Activated T-helper 2 cell treated with anti-CD3 and anti-CD28 coated beads, Interferon-gamma antibody, Interleukin-2, Interleukin-4, amounts not matched to agents 10 μg/mL and 5 μg/mL and 100 μg/mL, durations not matched to agents 14 hours and 24 hours and 36 hours (primary cell): ENCODE results near the gene OTOP1. TPM values are rescaled to one million over a fixed set of nuclear protein-coding genes. Genes with fewer than 3 reads are reported as not detected.
"Not testable (repeated sequence)": the region's sequence is repeated elsewhere in the genome, so short reads cannot be mapped to it uniquely, and the experiment has no call there.

ENCODE experiments used
- DNase-seq: peaks from one replicate; pipeline ENCODE4 v3.0.0; 2021; ENCODE audit warnings: low spot score
- H3K27ac Mint-ChIP-seq: one replicate; pipeline ENCODE4 v1.8.0; 2021; ENCODE audit warnings: mixed read lengths
- H3K27me3 Mint-ChIP-seq: one replicate; pipeline ENCODE4 v1.8.0; 2021; ENCODE audit warnings: low read depth, mixed read lengths
- H3K36me3 Mint-ChIP-seq: one replicate; pipeline ENCODE4 v1.8.0; 2021; ENCODE audit warnings: low read depth, mixed read lengths
- H3K4me1 Mint-ChIP-seq: one replicate; pipeline ENCODE4 v1.8.0; 2021; ENCODE audit warnings: low read depth, mixed read lengths
- H3K4me3 Mint-ChIP-seq: one replicate; pipeline ENCODE4 v1.8.0; 2021; ENCODE audit warnings: low read depth, mild to moderate bottlenecking, moderate library complexity, mixed read lengths
- H3K9me3 Mint-ChIP-seq: one replicate; pipeline ENCODE4 v1.8.0; 2021; ENCODE audit warnings: mixed read lengths
- intact Hi-C: fragments of 100-400 bp; cut with micrococcal nuclease; formaldehyde crosslinking; loops from one replicate; pipeline ENCODE4 v1.15.1; 2023
- total RNA-seq: library from RNA; stranded (reverse); gene quantifications from 2 replicates; pipeline ENCODE4 v1.2.3, GENCODE V29; 2022

The OTOP1 gene
- total RNA-seq, 1 donor from 2014 or later, result not detected

GRCh38 chr4:4254666-4255065 is 27.9 kb upstream of the OTOP1 start:
- Mint-ChIP-seq H3K9me3 (no peaks in the 10 kb centered on the region), H3K36me3 (no peaks in the 10 kb centered on the region), H3K27me3 (peaks cover 7% of the 10 kb centered on the region), H3K27ac (no peak overlapping the region), H3K4me3 (no peak overlapping the region), H3K4me1 (peaks cover 3% of the 10 kb centered on the region)
- intact Hi-C loops, result loop anchor here (5.0 kb wide), 1 partner anchor 178 kb away; no protein-coding TSS in a partner anchor
- DNase-seq, result no peak

GRCh38 chr4:4254199-4254598 is 27.5 kb upstream of the OTOP1 start:
- no peak for DNase-seq
- intact Hi-C loops, result no loop called here
- H3K4me1 Mint-ChIP-seq, result peaks cover 3% of the 10 kb centered on the region
- no peak overlapping the region for H3K4me3 Mint-ChIP-seq
- peaks cover 7% of the 10 kb centered on the region for H3K27me3 Mint-ChIP-seq
- no peaks in the 10 kb centered on the region for H3K36me3 Mint-ChIP-seq
- no peak overlapping the region for H3K27ac Mint-ChIP-seq
- no peaks in the 10 kb centered on the region for H3K9me3 Mint-ChIP-seq

- Mint-ChIP-seq H3K27me3 (peaks cover 3% of the 10 kb centered on the region), H3K9me3 (no peaks in the 10 kb centered on the region), H3K4me1 (peaks cover 20% of the 10 kb centered on the region), H3K36me3 (peaks cover 12% of the 10 kb centered on the region), H3K4me3 (peak overlapping the region; percentile 57), H3K27ac (no peak overlapping the region)
- intact Hi-C loops, result loop anchor here (2.0 kb wide), 1 partner anchor 291 kb away; no protein-coding TSS in a partner anchor
- DNase-seq, result no peak
These were observed 23.1 kb upstream of the OTOP1 start for GRCh38 chr4:4249866-4250265.

GRCh38 chr4:4249342-4249741 is 22.6 kb upstream of the OTOP1 start:
- not testable (repeated sequence) for H3K9me3 Mint-ChIP-seq, DNase-seq, H3K27ac Mint-ChIP-seq, H3K27me3 Mint-ChIP-seq
- H3K4me1 Mint-ChIP-seq, result peaks cover 20% of the 10 kb centered on the region
- H3K36me3 Mint-ChIP-seq, result peaks cover 17% of the 10 kb centered on the region
- intact Hi-C loops, result loop anchor here (2.0 kb wide), 1 partner anchor 291 kb away; no protein-coding TSS in a partner anchor
- peak overlapping the region; percentile 94 for H3K4me3 Mint-ChIP-seq

GRCh38 chr4:4248885-4249203 is 22.1 kb upstream of the OTOP1 start:
- no peaks in the 10 kb centered on the region for H3K27me3 Mint-ChIP-seq
- intact Hi-C loops, result loop anchor here (1.0 to 2.0 kb wide), 2 partner anchors 41 to 292 kb away; partner anchors contain the start of genes LYAR and ZBTB49

GRCh38 chr4:4248029-4248884 is 21.5 kb upstream of the OTOP1 start, which contains the start of gene TMEM128:
TMEM128 (minus strand) TSS chr4:4248223; CDS start chr4:4248202, 21 bp downstream.
- DNase-seq, result peak; percentile 88
- Mint-ChIP-seq H3K27me3 (no peaks in the 10 kb centered on the region), H3K4me1 (peaks cover 20% of the 10 kb centered on the region), H3K27ac (peak within 1 kb of the TSS; percentile 94), H3K4me3 (peak within 1 kb of the TSS; percentile 94), H3K9me3 (no peaks in the 10 kb centered on the region), H3K36me3 (peaks cover 27% of the 10 kb centered on the region)
- intact Hi-C loops, result loop anchor here (1.0 to 2.0 kb wide), 2 partner anchors 42 to 293 kb away; partner anchors contain the start of genes LYAR and ZBTB49

More at GRCh38 chr4:4248885-4249203, 22.1 kb upstream of the OTOP1 start:
- H3K9me3 Mint-ChIP-seq, result no peaks in the 10 kb centered on the region
- peaks cover 21% of the 10 kb centered on the region for H3K36me3 Mint-ChIP-seq
- no peak for DNase-seq
- H3K27ac Mint-ChIP-seq, result peak overlapping the region; percentile 94
- peaks cover 20% of the 10 kb centered on the region for H3K4me1 Mint-ChIP-seq
- peak overlapping the region; percentile 94 for H3K4me3 Mint-ChIP-seq

- DNase-seq, result no peak
- Mint-ChIP-seq H3K9me3 (no peaks in the 10 kb centered on the region), H3K4me1 (peaks cover 20% of the 10 kb centered on the region), H3K27ac (peak overlapping the region; percentile 94), H3K27me3 (no peaks in the 10 kb centered on the region), H3K36me3 (peaks cover 27% of the 10 kb centered on the region), H3K4me3 (peak overlapping the region; percentile 94)
- intact Hi-C loops, result loop anchor here (1.0 to 2.0 kb wide), 2 partner anchors 43 to 293 kb away; partner anchors contain the start of genes LYAR and ZBTB49
These were observed 20.9 kb upstream of the OTOP1 start for GRCh38 chr4:4247696-4248028.

- H3K4me3 Mint-ChIP-seq, result no peak overlapping the region
- H3K27ac Mint-ChIP-seq, result no peak overlapping the region
- DNase-seq, result no peak
- no peaks in the 10 kb centered on the region for H3K27me3 Mint-ChIP-seq
- no peaks in the 10 kb centered on the region for H3K9me3 Mint-ChIP-seq
- peaks cover 20% of the 10 kb centered on the region for H3K4me1 Mint-ChIP-seq
- H3K36me3 Mint-ChIP-seq, result peaks cover 38% of the 10 kb centered on the region
- intact Hi-C loops, result no loop called here
These were observed 18.4 kb upstream of the OTOP1 start for GRCh38 chr4:4245172-4245571.

GRCh38 chr4:4239551-4239950 is 12.8 kb upstream of the OTOP1 start:
- DNase-seq, H3K4me3 Mint-ChIP-seq, H3K4me1 Mint-ChIP-seq, H3K27me3 Mint-ChIP-seq, intact Hi-C loops, H3K9me3 Mint-ChIP-seq, H3K27ac Mint-ChIP-seq: not testable (repeated sequence)
- H3K36me3 Mint-ChIP-seq, result peaks cover 49% of the 10 kb centered on the region

GRCh38 chr4:4233610-4234009 is 6.9 kb upstream of the OTOP1 start:
- H3K4me1 Mint-ChIP-seq, result no peaks in the 10 kb centered on the region
- DNase-seq, result no peak
- no peak overlapping the region for H3K27ac Mint-ChIP-seq
- H3K9me3 Mint-ChIP-seq, result no peaks in the 10 kb centered on the region
- H3K36me3 Mint-ChIP-seq, result peaks cover 15% of the 10 kb centered on the region
- no peak overlapping the region for H3K4me3 Mint-ChIP-seq
- intact Hi-C loops, result no loop called here
- H3K27me3 Mint-ChIP-seq, result peaks cover 9% of the 10 kb centered on the region

- Mint-ChIP-seq H3K36me3 (peaks cover 6% of the 10 kb centered on the region), H3K4me1 (no peaks in the 10 kb centered on the region), H3K27ac (no peak overlapping the region), H3K9me3 (no peaks in the 10 kb centered on the region), H3K27me3 (peaks cover 46% of the 10 kb centered on the region), H3K4me3 (no peak overlapping the region)
- intact Hi-C loops, result no loop called here
- DNase-seq, result no peak
These were observed 1.6 kb upstream of the OTOP1 start for GRCh38 chr4:4228356-4228668.

GRCh38 chr4:4227510-4228355 is 1.0 kb upstream of the OTOP1 start:
- H3K36me3 Mint-ChIP-seq, result peaks cover 6% of the 10 kb centered on the region
- no peak overlapping the region for H3K27ac Mint-ChIP-seq
- DNase-seq, result no peak
- no peaks in the 10 kb centered on the region for H3K4me1 Mint-ChIP-seq
- intact Hi-C loops, result no loop called here
- H3K9me3 Mint-ChIP-seq, result no peaks in the 10 kb centered on the region
- H3K27me3 Mint-ChIP-seq, result peaks cover 50% of the 10 kb centered on the region
- H3K4me3 Mint-ChIP-seq, result no peak overlapping the region
